Panc1 (cell line): ENCODE results near the gene ZNF816.

ENCODE experiments used
- POLR2AphosphoS5 ChIP-seq: IDR thresholded peaks from 2 replicates; pipeline ENCODE4 v1.6.1; 2012; ENCODE audit warnings: mild to moderate bottlenecking, low read depth, low read length, moderate library complexity
- SIN3A ChIP-seq: IDR thresholded peaks from 2 replicates; pipeline ENCODE4 v1.6.1; 2012; ENCODE audit warnings: low read depth, mild to moderate bottlenecking, low read length, moderate library complexity, borderline replicate concordance; ENCODE audit not compliant: insufficient read depth
- TF ChIP-seq, protein P1 (sequence below): fragments of 450-650 bp; IDR thresholded peaks from 2 replicates; pipeline ENCODE4 v1.5.1; 2017; ENCODE audit warnings: mild to moderate bottlenecking

DNA sequence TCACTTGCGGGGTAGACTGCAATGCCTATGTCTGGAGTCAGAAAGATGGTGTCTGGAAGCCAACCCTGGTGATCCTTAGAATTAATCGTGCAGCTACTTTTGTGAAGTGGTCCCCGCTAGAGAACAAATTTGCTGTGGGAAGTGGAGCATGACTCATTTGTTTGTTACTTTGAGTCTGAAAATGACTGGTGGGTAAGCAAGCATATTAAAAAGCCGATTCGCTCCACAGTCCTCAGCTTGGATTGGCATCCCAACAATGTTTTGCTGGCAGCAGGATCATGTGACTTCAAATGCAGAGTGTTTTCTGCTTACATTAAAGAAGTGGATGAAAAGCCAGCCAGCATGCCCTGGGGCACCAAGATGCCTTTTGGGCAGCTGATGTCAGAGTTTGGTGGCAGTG lies 41.6 kb upstream of the ZNF816 start:
- TF ChIP-seq POLR2AphosphoS5 (no peak), SIN3A (no peak)
- TF ChIP-seq, protein P1, sequence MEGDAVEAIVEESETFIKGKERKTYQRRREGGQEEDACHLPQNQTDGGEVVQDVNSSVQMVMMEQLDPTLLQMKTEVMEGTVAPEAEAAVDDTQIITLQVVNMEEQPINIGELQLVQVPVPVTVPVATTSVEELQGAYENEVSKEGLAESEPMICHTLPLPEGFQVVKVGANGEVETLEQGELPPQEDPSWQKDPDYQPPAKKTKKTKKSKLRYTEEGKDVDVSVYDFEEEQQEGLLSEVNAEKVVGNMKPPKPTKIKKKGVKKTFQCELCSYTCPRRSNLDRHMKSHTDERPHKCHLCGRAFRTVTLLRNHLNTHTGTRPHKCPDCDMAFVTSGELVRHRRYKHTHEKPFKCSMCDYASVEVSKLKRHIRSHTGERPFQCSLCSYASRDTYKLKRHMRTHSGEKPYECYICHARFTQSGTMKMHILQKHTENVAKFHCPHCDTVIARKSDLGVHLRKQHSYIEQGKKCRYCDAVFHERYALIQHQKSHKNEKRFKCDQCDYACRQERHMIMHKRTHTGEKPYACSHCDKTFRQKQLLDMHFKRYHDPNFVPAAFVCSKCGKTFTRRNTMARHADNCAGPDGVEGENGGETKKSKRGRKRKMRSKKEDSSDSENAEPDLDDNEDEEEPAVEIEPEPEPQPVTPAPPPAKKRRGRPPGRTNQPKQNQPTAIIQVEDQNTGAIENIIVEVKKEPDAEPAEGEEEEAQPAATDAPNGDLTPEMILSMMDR = no peak
